ENCODE measurements around the gene MTUS2. TPM values are rescaled to one million over a fixed set of nuclear protein-coding genes. Genes with fewer than 3 reads are reported as not detected.

MTUS2 gene
- total and polyA plus RNA-seq, 10 of the 15 experiments (the other 5 are each of a cell fraction or from before 2014, with no cell fraction given), result under 0.01 to 0.05 (median 0.02) TPM; not detected in 6

DNA sequence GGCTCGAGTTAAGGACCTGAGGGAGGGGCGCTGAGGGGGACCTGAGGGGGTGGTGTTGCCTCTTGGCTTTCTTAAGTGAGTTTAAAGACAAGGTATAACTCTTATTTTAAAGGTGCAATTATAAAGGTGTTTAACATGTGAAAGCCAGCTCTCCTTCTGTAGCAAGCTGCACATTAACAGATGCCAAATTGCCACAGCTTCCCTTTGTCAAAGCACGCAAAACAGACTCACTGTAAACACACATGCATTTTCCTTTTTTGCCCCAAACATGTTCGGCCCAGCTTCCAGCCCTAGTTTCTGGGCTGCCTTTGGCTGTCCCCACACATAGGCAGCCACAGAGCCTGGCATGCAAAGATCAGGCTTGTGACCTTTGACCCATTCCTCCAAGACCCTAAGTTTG, 663.5 kb downstream of the MTUS2 start:
- Histone ChIP-seq H3K9ac (ENCODE audit: control insufficient read depth, insufficient read depth, low read length) (no peak overlapping the region), H3K4me2 (ENCODE audit: control insufficient read depth, insufficient read depth) (no peak overlapping the region), H3K79me2 (ENCODE audit: control insufficient read depth, insufficient read depth, low read length) (no peaks in the 10 kb centered on the region), H3K4me3 (no peak overlapping the region), H3K27me3 (replicated peaks in 1 of 2; ENCODE audit: control insufficient read depth in 2 of 2, insufficient read depth in 2 of 2, low read length in 1 of 2) (no peaks in the 10 kb centered on the region; a peak in 1 of 4 replicates), H3K4me1 (ENCODE audit: control insufficient read depth, insufficient read depth, low read length) (no peaks in the 10 kb centered on the region), H3K36me3 (ENCODE audit: control insufficient read depth in 2 of 2, insufficient read depth in 2 of 2, low read length in 1 of 2) (no peaks in the 10 kb centered on the region), H3K27ac (ENCODE audit: control insufficient read depth, insufficient read depth) (no peak overlapping the region), H4K20me1 (ENCODE audit: control insufficient read depth, insufficient read depth) (no peaks in the 10 kb centered on the region), H3K9me3 (replicated peaks; ENCODE audit: control insufficient read depth, insufficient read depth, low read length) (no peaks in the 10 kb centered on the region), H2AFZ (ENCODE audit: control insufficient read depth, low read depth, low read length) (no peak overlapping the region)
- ChIA-PET SMC1A (ENCODE audit: uncharacterized antibody, unreplicated experiment) (interaction anchor here (1.1 kb wide), 1 partner anchor 10 kb away, joined by 3 read pairs; no protein-coding TSS in a partner anchor), CTCF (interaction anchor here (2.3 kb wide), 1 partner anchor 12 kb away, joined by 8 read pairs; no protein-coding TSS in a partner anchor), RAD21 (ENCODE audit: unreplicated experiment) (no interaction called here), POLR2A (no interaction called here)
- DNase-seq (ENCODE audit: low read depth, low spot score) (no peak), FAIRE-seq (no peak), ATAC-seq (no peak)
- 45% methylated on average over 4 of the region's 4 CpGs for WGBS (ENCODE audit: insufficient coverage, insufficient replicate concordance, low lambda C conversion rate, missing lambda C conversion rate)
- no TSS peak for BruUV-seq (replicated peaks)
- in situ Hi-C loops (cut with MboI) (no loop called here), intact Hi-C loops (cut with micrococcal nuclease; ENCODE audit: unreplicated experiment) (no loop called here)
- no peak for TF ChIP-seq SMAD1 (IDR thresholded peaks at IDR 0.05; ENCODE audit: low read depth, partially characterized antibody)
- no peak for TF ChIP-seq SUPT20H (IDR thresholded peaks at IDR 0.05; ENCODE audit: borderline replicate concordance, control insufficient read depth, low read depth, low read length)
- TF ChIP-seq, protein P1, sequence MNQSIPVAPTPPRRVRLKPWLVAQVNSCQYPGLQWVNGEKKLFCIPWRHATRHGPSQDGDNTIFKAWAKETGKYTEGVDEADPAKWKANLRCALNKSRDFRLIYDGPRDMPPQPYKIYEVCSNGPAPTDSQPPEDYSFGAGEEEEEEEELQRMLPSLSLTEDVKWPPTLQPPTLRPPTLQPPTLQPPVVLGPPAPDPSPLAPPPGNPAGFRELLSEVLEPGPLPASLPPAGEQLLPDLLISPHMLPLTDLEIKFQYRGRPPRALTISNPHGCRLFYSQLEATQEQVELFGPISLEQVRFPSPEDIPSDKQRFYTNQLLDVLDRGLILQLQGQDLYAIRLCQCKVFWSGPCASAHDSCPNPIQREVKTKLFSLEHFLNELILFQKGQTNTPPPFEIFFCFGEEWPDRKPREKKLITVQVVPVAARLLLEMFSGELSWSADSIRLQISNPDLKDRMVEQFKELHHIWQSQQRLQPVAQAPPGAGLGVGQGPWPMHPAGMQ (IDR thresholded peaks at IDR 0.05; ENCODE audit: borderline replicate concordance), result no peak
- TF ChIP-seq USF2 (IDR thresholded peaks at IDR 0.05; ENCODE audit: borderline replicate concordance, low read depth, low read length), result no peak
- no peak for TF ChIP-seq SMAD5 (IDR thresholded peaks at IDR 0.05; ENCODE audit: low read depth)
- TF ChIP-seq MAX (IDR thresholded peaks at IDR 0.05; ENCODE audit: low read depth, low read length), result no peak
